ENCODE data around the gene DOCK1.

The DOCK1 gene

GRCh38 chr10:127145173-127145572, 239.9 kb downstream of the DOCK1 start:
- no peak for DNase-seq (ENCODE audit: low read depth)

- no peak for DNase-seq (ENCODE audit: low read depth)
These were observed 241.4 kb downstream of the DOCK1 start for GRCh38 chr10:127146661-127147060.

GRCh38 chr10:127148066-127148932, 243.1 kb downstream of the DOCK1 start:
- no peak for DNase-seq (ENCODE audit: low read depth)

- DNase-seq (ENCODE audit: low read depth), result no peak
These were observed 243.6 kb downstream of the DOCK1 start for GRCh38 chr10:127148933-127149220.

- no peak for DNase-seq (ENCODE audit: low read depth)
These were observed 244.4 kb downstream of the DOCK1 start for GRCh38 chr10:127149501-127150081.

GRCh38 chr10:127150136-127150535, 244.9 kb downstream of the DOCK1 start:
- DNase-seq (ENCODE audit: low read depth), result no peak

- no peak for DNase-seq (ENCODE audit: low read depth)
These were observed 246.3 kb downstream of the DOCK1 start for GRCh38 chr10:127151541-127151940.

- no peak for DNase-seq (ENCODE audit: low read depth)
These were observed 246.9 kb downstream of the DOCK1 start for GRCh38 chr10:127151981-127152699.

GRCh38 chr10:127153181-127153580, 248.0 kb downstream of the DOCK1 start:
- no peak for DNase-seq (ENCODE audit: low read depth)

GRCh38 chr10:127154831-127155620, 249.8 kb downstream of the DOCK1 start:
- DNase-seq (ENCODE audit: low read depth), result no peak

GRCh38 chr10:127157089-127157488, 251.9 kb downstream of the DOCK1 start:
- DNase-seq (ENCODE audit: low read depth), result no peak

GRCh38 chr10:127157506-127158200, 252.4 kb downstream of the DOCK1 start:
- DNase-seq (ENCODE audit: low read depth), result no peak

- DNase-seq (ENCODE audit: low read depth), result no peak
These were observed 253.4 kb downstream of the DOCK1 start for GRCh38 chr10:127158662-127159061.

- DNase-seq (ENCODE audit: low read depth), result no peak
These were observed 254.5 kb downstream of the DOCK1 start for GRCh38 chr10:127159648-127160245.

GRCh38 chr10:127161482-127161881, 256.3 kb downstream of the DOCK1 start:
- no peak for DNase-seq (ENCODE audit: low read depth)

- DNase-seq (ENCODE audit: low read depth), result no peak
These were observed 257.6 kb downstream of the DOCK1 start for GRCh38 chr10:127162841-127163240.

- no peak for DNase-seq (ENCODE audit: low read depth)
These were observed 263.0 kb downstream of the DOCK1 start for GRCh38 chr10:127168261-127168660.

- DNase-seq (ENCODE audit: low read depth), result no peak
These were observed 269.6 kb downstream of the DOCK1 start for GRCh38 chr10:127174866-127175265.

- no peak for DNase-seq (ENCODE audit: low read depth)
These were observed 270.3 kb downstream of the DOCK1 start for GRCh38 chr10:127175357-127176110.

GRCh38 chr10:127176649-127177048, 271.4 kb downstream of the DOCK1 start:
- no peak for DNase-seq (ENCODE audit: low read depth)
